Measurements from ENCODE around the gene KMT2B. TPM values are rescaled to one million over a fixed set of nuclear protein-coding genes. Genes with fewer than 3 reads are reported as not detected.

Gene KMT2B
- total RNA-seq, 2 donors from 2014 or later = 32.3 to 89.5 TPM

- Histone ChIP-seq H3K9me3 (no peaks in the 10 kb centered on the region), H3K36me3 (peaks cover 50 to 88% of the 10 kb centered on the region in 2 donors), H3K27ac (no peak overlapping the region), H3K4me1 (replicated peaks) (peaks cover 3% of the 10 kb centered on the region), H3K27me3 (replicated peaks; ENCODE audit: insufficient read depth) (no peaks in the 10 kb centered on the region), H3K4me3 (no peak overlapping the region)
- WGBS = 92% methylated on average over 25 of the region's 25 CpGs
- DNase-seq (ENCODE audit: low spot score) = no peak
- intact Hi-C loops (cut with DNase I) = no loop called here
- TF ChIP-seq, protein P1, sequence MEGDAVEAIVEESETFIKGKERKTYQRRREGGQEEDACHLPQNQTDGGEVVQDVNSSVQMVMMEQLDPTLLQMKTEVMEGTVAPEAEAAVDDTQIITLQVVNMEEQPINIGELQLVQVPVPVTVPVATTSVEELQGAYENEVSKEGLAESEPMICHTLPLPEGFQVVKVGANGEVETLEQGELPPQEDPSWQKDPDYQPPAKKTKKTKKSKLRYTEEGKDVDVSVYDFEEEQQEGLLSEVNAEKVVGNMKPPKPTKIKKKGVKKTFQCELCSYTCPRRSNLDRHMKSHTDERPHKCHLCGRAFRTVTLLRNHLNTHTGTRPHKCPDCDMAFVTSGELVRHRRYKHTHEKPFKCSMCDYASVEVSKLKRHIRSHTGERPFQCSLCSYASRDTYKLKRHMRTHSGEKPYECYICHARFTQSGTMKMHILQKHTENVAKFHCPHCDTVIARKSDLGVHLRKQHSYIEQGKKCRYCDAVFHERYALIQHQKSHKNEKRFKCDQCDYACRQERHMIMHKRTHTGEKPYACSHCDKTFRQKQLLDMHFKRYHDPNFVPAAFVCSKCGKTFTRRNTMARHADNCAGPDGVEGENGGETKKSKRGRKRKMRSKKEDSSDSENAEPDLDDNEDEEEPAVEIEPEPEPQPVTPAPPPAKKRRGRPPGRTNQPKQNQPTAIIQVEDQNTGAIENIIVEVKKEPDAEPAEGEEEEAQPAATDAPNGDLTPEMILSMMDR (IDR thresholded peaks at IDR 0.05) = no peak
- no peak for TF ChIP-seq POLR2AphosphoS5 (IDR thresholded peaks at IDR 0.05)
- TF ChIP-seq POLR2A (IDR thresholded peaks at IDR 0.05) = no peak
Measured at GRCh38 chr19:35727053-35727955, 9.5 kb downstream of the KMT2B start.

DNA sequence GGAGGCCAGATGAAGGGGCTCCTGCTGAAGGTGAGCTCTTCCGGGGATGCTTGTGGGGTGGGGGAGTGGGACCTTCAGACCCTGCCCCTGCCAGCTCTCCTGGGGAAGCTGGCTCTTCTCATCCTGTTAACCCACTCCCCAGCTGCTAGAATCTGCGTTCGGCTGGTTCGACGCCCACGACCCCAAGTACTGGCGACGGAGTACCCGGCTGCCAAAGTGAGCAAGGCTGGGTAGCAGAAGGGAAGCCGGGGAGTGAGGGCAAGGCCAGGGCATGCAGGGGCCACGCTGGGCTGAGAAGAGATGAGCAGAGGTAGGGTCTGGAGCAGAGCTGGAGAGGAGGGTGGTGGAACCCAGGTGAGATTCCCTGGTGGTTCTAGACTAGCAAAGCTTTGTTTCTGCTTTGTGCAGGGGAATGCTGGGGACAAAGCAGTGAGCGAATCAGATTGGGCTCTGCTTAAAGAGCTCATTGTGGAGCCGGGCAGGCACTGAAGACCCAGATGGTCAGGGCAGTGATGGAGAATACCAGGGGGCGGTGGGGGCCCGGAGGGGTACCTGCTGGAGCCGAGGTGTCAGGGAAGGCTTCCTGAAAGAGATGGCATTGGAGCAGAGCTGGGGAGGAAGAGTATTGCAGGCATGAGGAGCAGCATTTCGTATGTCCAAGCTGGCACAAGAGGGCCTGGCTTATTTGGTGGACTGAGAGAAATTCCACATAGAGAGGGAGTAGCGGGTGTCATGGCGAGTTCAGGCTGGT, 10.3 kb downstream of the KMT2B start:
- TF ChIP-seq POLR2AphosphoS5 (IDR thresholded peaks at IDR 0.05) (no peak), POLR2A (IDR thresholded peaks at IDR 0.05) (no peak)
- TF ChIP-seq, protein P1 (IDR thresholded peaks at IDR 0.05) = no peak
- no peaks in the 10 kb centered on the region for H3K27me3 ChIP-seq (replicated peaks; ENCODE audit: insufficient read depth)
- H3K4me1 ChIP-seq (replicated peaks) = peaks cover 3% of the 10 kb centered on the region
- intact Hi-C loops (cut with DNase I) = no loop called here
- no peak overlapping the region for H3K27ac ChIP-seq
- no peak overlapping the region for H3K4me3 ChIP-seq
- no peaks in the 10 kb centered on the region for H3K9me3 ChIP-seq
- peaks cover 45 to 87% of the 10 kb centered on the region in 2 donors for H3K36me3 ChIP-seq
- no peak for DNase-seq (ENCODE audit: low spot score)
- WGBS = 92% methylated on average over 19 of the region's 19 CpGs

DNA sequence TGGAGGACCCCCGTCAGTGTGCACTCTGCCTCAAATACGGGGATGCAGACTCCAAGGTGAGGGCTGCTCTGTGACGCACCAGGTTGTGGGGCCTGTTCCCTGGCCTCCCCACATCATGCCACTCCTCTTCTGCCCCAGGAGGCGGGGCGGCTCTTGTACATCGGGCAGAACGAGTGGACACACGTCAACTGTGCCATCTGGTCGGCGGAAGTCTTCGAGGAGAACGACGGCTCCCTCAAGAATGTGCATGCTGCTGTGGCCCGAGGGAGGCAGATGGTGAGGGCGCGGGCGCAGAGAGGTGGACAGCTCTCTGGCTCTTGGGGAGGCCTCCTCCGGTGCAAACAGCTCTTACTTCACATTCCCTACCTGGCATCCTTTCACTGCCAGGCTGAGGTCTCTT, 11.2 kb downstream of the KMT2B start:
- no peaks in the 10 kb centered on the region for H3K27me3 ChIP-seq (replicated peaks; ENCODE audit: insufficient read depth)
- intact Hi-C loops (cut with DNase I) = no loop called here
- H3K27ac ChIP-seq = no peak overlapping the region
- H3K36me3 ChIP-seq = peaks cover 39 to 79% of the 10 kb centered on the region in 2 donors
- 88% methylated on average over 18 of the region's 18 CpGs for WGBS
- TF ChIP-seq POLR2AphosphoS5 (IDR thresholded peaks at IDR 0.05) (no peak), POLR2A (IDR thresholded peaks at IDR 0.05) (no peak)
- TF ChIP-seq, protein P1 (IDR thresholded peaks at IDR 0.05) = no peak
- no peak for DNase-seq (ENCODE audit: low spot score)
- H3K9me3 ChIP-seq = no peaks in the 10 kb centered on the region
- H3K4me3 ChIP-seq = no peak overlapping the region
- H3K4me1 ChIP-seq (replicated peaks) = peaks cover 3% of the 10 kb centered on the region

GRCh38 chr19:35729763-35730162, 12.0 kb downstream of the KMT2B start:
- peaks cover 3% of the 10 kb centered on the region for H3K4me1 ChIP-seq (replicated peaks)
- H3K9me3 ChIP-seq = no peaks in the 10 kb centered on the region
- no peak overlapping the region for H3K4me3 ChIP-seq
- H3K27me3 ChIP-seq (replicated peaks; ENCODE audit: insufficient read depth) = no peaks in the 10 kb centered on the region
- H3K27ac ChIP-seq = no peak overlapping the region
- H3K36me3 ChIP-seq = peaks cover 31 to 72% of the 10 kb centered on the region in 2 donors
- no peak for TF ChIP-seq POLR2A (IDR thresholded peaks at IDR 0.05)
- TF ChIP-seq, protein P1 (IDR thresholded peaks at IDR 0.05) = no peak
- TF ChIP-seq POLR2AphosphoS5 (IDR thresholded peaks at IDR 0.05) = no peak
- no peak for DNase-seq (ENCODE audit: low spot score)
- intact Hi-C loops (cut with DNase I) = no loop called here
- WGBS = 93% methylated on average over 11 of the region's 11 CpGs
